GM23338 (cell line): ENCODE measurements around the gene GNGT1. TPM values are rescaled to one million over a fixed set of nuclear protein-coding genes. Genes with fewer than 3 reads are reported as not detected.
A peak's percentile ranks its signal among the peaks of the same experiment; 100 is the strongest.

ENCODE experiments used
- ATAC-seq: fragments of 200-7000 bp; cut with Tn5 transposase; 3 replicates; pipeline ENCODE4 v1.9.1; 2020
- DNase-seq: peaks from one replicate; pipeline ENCODE4 v3.0.0-alpha.2; 2015; ENCODE audit warnings: low spot score
- H2AFZ ChIP-seq: fragments of 200-600 bp; sonication (generic); 2 replicates; pipeline ENCODE4 v1.8.0; 2016; ENCODE audit warnings: antibody characterized with exemption, mild to moderate bottlenecking, moderate library complexity
- H3F3A ChIP-seq: fragments of 200-600 bp; sonication (generic); replicated peaks from 2 replicates; pipeline ENCODE4 v1.8.0; 2017; ENCODE audit warnings: antibody characterized with exemption, mixed run types, low read depth
- H3K27ac ChIP-seq: fragments of 200-600 bp; sonication (generic); 2 replicates; pipeline ENCODE4 v1.6.1; 2016; ENCODE audit warnings: low read depth
- H3K27me3 ChIP-seq: fragments of 200-600 bp; sonication (generic); 2 replicates; pipeline ENCODE4 v1.8.0; 2016; ENCODE audit warnings: mild to moderate bottlenecking, mixed run types, moderate library complexity; ENCODE audit not compliant: insufficient read depth
- H3K36me3 ChIP-seq: fragments of 200-600 bp; sonication (generic); 2 replicates; pipeline ENCODE4 v1.8.0; 2016; ENCODE audit warnings: mild to moderate bottlenecking; ENCODE audit not compliant: insufficient read depth
- H3K4me1 ChIP-seq: fragments of 200-600 bp; sonication (generic); 2 replicates; pipeline ENCODE4 v1.8.0; 2016; ENCODE audit warnings: mild to moderate bottlenecking, moderate library complexity; ENCODE audit not compliant: insufficient read depth
- H3K4me2 ChIP-seq: fragments of 200-600 bp; sonication (generic); 2 replicates; pipeline ENCODE4 v1.7.1; 2017; ENCODE audit warnings: mixed run types
- H3K4me3 ChIP-seq: fragments of 200-600 bp; sonication (generic); 2 replicates; pipeline ENCODE4 v1.6.1; 2016; ENCODE audit warnings: mixed run types
- H3K79me2 ChIP-seq: fragments of 200-600 bp; sonication (generic); replicated peaks from 2 replicates; pipeline ENCODE4 v1.8.0; 2017; ENCODE audit warnings: mild to moderate bottlenecking; ENCODE audit not compliant: insufficient read depth
- H3K9me2 ChIP-seq: fragments of 200-600 bp; sonication (generic); 2 replicates; pipeline ENCODE4 v1.8.0; 2017; ENCODE audit not compliant: insufficient read depth
- H4K20me1 ChIP-seq: fragments of 200-600 bp; sonication (generic); replicated peaks from 2 replicates; pipeline ENCODE4 v1.8.0; 2017; ENCODE audit warnings: mild to moderate bottlenecking; ENCODE audit not compliant: insufficient read depth
- H3K27ac Mint-ChIP-seq: 2 replicates; pipeline ENCODE4 v1.8.0; 2020; ENCODE audit warnings: inconsistent platforms, mild to moderate bottlenecking, moderate library complexity, mixed read lengths
- H3K27me3 Mint-ChIP-seq: 3 replicates; pipeline ENCODE4 v1.8.0; 2022; ENCODE audit warnings: low read depth, mild to moderate bottlenecking, moderate library complexity, mixed read lengths, inconsistent platforms; ENCODE audit not compliant: insufficient read depth, poor library complexity
- H3K36me3 Mint-ChIP-seq: 3 replicates; pipeline ENCODE4 v1.8.0; 2021; ENCODE audit warnings: low read depth, mild to moderate bottlenecking, inconsistent platforms, moderate library complexity, mixed read lengths
- H3K4me1 Mint-ChIP-seq: 3 replicates; pipeline ENCODE4 v1.8.0; 2020; ENCODE audit warnings: mild to moderate bottlenecking, inconsistent platforms, mixed read lengths
- H3K4me3 Mint-ChIP-seq: 3 replicates; pipeline ENCODE4 v1.8.0; 2021; ENCODE audit warnings: moderate library complexity, mild to moderate bottlenecking, inconsistent platforms, mixed read lengths
- H3K9me3 Mint-ChIP-seq: 3 replicates; pipeline ENCODE4 v1.8.0; 2020; ENCODE audit warnings: moderate library complexity, mild to moderate bottlenecking, inconsistent platforms, mixed read lengths
- EZH2 ChIP-seq: fragments of 200-600 bp; sonication (generic); IDR thresholded peaks from one replicate; pipeline ENCODE4 v1.8.0; 2017; ENCODE audit warnings: antibody characterized with exemption, mild to moderate bottlenecking, low read depth; ENCODE audit not compliant: unreplicated experiment
- EZH2phosphoT487 ChIP-seq: fragments of 200-600 bp; sonication (generic); IDR thresholded peaks from one replicate; pipeline ENCODE4 v1.8.1; 2018; ENCODE audit warnings: antibody characterized with exemption; ENCODE audit not compliant: unreplicated experiment
- JUNB ChIP-seq: IDR thresholded peaks from one replicate; pipeline ENCODE4 v1.6.1; 2016; ENCODE audit warnings: antibody characterized with exemption; ENCODE audit not compliant: unreplicated experiment
- NANOG ChIP-seq: IDR thresholded peaks from 2 replicates; pipeline ENCODE4 v1.6.1; 2016; ENCODE audit warnings: antibody characterized with exemption, borderline replicate concordance
- POLR2AphosphoS5 ChIP-seq: IDR thresholded peaks from 2 replicates; pipeline ENCODE4 v1.6.1; 2016; ENCODE audit warnings: antibody characterized with exemption, low read depth
- STAT1 ChIP-seq: IDR thresholded peaks from one replicate; pipeline ENCODE4 v1.6.1; 2016; ENCODE audit warnings: antibody characterized with exemption; ENCODE audit not compliant: unreplicated experiment
- ZNF114 ChIP-seq: fragments of 250-450 bp; sonication (Bioruptor Pico); IDR thresholded peaks from 2 replicates; pipeline ENCODE4 v1.5.0; 2020; ENCODE audit warnings: mild to moderate bottlenecking, moderate library complexity
- ZNF331 ChIP-seq: fragments of 250-450 bp; sonication (Bioruptor Pico); IDR thresholded peaks from 2 replicates; pipeline ENCODE4 v1.5.0; 2020; ENCODE audit warnings: low read depth, mild to moderate bottlenecking, moderate library complexity
- polyA plus RNA-seq: library from polyadenylated mRNA; unstranded; fragments of >200 nt; fragmentation: Nextera tagmentation; extraction: Ambion mirVana; gene quantifications from 2 replicates; pipeline ENCODE4 v1.2.1, GENCODE V29; 2016
- total RNA-seq: library from RNA; depleted of rRNA; stranded (reverse); fragments of >200 nt; shearing (Covaris generic); gene quantifications from 2 replicates; pipeline ENCODE4 v1.2.3, GENCODE V29; 2014
- TF ChIP-seq, protein P1 (sequence below): fragments of 250-450 bp; sonication (Bioruptor Pico); IDR thresholded peaks from 2 replicates; pipeline ENCODE4 v1.5.0; 2020; ENCODE audit warnings: mild to moderate bottlenecking, moderate library complexity

GNGT1 gene
- total and polyA plus RNA-seq, 2 experiments from 2014 or later = 1.6 TPM; not detected in 1

DNA sequence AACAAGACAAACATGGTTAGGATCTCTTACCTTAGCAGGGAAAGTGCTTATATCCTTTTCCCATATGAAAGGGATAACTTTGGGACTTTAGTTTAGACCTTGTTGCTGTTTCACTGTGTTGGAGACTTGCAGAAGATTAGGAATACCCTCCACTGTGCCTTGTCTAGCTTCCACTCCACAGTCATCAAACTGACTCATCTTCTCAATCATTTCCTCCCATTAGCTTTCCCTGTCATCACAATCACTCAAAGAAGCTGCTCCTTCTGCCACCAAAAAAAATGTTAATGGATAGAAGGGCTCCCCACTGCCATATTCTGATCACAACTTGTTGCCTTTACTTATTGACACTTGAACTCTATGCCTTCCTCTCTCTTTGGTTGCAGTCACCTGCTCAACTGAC lies 31.9 kb downstream of the GNGT1 start:
- no peaks in the 10 kb centered on the region for H3K27me3 Mint-ChIP-seq
- TF ChIP-seq POLR2AphosphoS5 = no peak
- no peak for TF ChIP-seq ZNF114 (CRISPR knock-in tag)
- TF ChIP-seq STAT1 = no peak
- TF ChIP-seq EZH2phosphoT487 = no peak
- TF ChIP-seq EZH2 = no peak
- Histone ChIP-seq H3K4me3 (no peak overlapping the region), H3K36me3 (no peaks in the 10 kb centered on the region), H4K20me1 (no peaks in the 10 kb centered on the region), H3F3A (no peaks in the 10 kb centered on the region), H3K9me2 (no peaks in the 10 kb centered on the region; the same call in 1 of the 2 replicates), H3K4me1 (no peaks in the 10 kb centered on the region), H3K4me2 (no peak overlapping the region), H2AFZ (peak overlapping the region; percentile 12; the same call in 1 of the 2 replicates), H3K27me3 (no peaks in the 10 kb centered on the region), H3K79me2 (no peaks in the 10 kb centered on the region), H3K27ac (no peak overlapping the region)
- no peaks in the 10 kb centered on the region; the same call in 2 of the 3 replicates for H3K4me1 Mint-ChIP-seq
- no peak overlapping the region for H3K27ac Mint-ChIP-seq
- H3K36me3 Mint-ChIP-seq = no peaks in the 10 kb centered on the region
- DNase-seq (no peak), ATAC-seq (no peak)
- no peak overlapping the region for H3K4me3 Mint-ChIP-seq
- H3K9me3 Mint-ChIP-seq = no peaks in the 10 kb centered on the region; the same call in 2 of the 3 replicates

DNA sequence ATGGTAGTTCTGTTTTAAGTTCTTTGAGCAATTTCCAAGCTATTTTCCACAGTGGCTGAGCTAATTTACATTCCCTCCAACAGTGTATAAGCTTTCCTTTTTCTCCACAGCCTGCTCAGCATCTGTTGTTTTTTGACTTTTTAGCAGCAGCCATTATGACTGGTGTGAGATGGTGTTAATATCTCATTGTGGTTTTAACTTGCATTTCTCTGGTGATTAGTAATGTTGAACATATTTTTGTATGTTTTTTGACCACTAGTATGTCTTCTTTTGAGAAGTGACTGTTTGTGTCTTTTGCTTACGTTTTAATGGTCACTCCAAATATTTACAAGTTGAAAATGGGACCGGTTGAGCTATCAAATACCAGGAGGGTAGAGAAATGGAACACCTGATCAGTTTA lies 35.6 kb downstream of the GNGT1 start:
- TF ChIP-seq ZNF331 (CRISPR knock-in tag) (no peak), ZNF114 (CRISPR knock-in tag) (no peak), JUNB (no peak), NANOG (no peak)
- TF ChIP-seq, protein P1, sequence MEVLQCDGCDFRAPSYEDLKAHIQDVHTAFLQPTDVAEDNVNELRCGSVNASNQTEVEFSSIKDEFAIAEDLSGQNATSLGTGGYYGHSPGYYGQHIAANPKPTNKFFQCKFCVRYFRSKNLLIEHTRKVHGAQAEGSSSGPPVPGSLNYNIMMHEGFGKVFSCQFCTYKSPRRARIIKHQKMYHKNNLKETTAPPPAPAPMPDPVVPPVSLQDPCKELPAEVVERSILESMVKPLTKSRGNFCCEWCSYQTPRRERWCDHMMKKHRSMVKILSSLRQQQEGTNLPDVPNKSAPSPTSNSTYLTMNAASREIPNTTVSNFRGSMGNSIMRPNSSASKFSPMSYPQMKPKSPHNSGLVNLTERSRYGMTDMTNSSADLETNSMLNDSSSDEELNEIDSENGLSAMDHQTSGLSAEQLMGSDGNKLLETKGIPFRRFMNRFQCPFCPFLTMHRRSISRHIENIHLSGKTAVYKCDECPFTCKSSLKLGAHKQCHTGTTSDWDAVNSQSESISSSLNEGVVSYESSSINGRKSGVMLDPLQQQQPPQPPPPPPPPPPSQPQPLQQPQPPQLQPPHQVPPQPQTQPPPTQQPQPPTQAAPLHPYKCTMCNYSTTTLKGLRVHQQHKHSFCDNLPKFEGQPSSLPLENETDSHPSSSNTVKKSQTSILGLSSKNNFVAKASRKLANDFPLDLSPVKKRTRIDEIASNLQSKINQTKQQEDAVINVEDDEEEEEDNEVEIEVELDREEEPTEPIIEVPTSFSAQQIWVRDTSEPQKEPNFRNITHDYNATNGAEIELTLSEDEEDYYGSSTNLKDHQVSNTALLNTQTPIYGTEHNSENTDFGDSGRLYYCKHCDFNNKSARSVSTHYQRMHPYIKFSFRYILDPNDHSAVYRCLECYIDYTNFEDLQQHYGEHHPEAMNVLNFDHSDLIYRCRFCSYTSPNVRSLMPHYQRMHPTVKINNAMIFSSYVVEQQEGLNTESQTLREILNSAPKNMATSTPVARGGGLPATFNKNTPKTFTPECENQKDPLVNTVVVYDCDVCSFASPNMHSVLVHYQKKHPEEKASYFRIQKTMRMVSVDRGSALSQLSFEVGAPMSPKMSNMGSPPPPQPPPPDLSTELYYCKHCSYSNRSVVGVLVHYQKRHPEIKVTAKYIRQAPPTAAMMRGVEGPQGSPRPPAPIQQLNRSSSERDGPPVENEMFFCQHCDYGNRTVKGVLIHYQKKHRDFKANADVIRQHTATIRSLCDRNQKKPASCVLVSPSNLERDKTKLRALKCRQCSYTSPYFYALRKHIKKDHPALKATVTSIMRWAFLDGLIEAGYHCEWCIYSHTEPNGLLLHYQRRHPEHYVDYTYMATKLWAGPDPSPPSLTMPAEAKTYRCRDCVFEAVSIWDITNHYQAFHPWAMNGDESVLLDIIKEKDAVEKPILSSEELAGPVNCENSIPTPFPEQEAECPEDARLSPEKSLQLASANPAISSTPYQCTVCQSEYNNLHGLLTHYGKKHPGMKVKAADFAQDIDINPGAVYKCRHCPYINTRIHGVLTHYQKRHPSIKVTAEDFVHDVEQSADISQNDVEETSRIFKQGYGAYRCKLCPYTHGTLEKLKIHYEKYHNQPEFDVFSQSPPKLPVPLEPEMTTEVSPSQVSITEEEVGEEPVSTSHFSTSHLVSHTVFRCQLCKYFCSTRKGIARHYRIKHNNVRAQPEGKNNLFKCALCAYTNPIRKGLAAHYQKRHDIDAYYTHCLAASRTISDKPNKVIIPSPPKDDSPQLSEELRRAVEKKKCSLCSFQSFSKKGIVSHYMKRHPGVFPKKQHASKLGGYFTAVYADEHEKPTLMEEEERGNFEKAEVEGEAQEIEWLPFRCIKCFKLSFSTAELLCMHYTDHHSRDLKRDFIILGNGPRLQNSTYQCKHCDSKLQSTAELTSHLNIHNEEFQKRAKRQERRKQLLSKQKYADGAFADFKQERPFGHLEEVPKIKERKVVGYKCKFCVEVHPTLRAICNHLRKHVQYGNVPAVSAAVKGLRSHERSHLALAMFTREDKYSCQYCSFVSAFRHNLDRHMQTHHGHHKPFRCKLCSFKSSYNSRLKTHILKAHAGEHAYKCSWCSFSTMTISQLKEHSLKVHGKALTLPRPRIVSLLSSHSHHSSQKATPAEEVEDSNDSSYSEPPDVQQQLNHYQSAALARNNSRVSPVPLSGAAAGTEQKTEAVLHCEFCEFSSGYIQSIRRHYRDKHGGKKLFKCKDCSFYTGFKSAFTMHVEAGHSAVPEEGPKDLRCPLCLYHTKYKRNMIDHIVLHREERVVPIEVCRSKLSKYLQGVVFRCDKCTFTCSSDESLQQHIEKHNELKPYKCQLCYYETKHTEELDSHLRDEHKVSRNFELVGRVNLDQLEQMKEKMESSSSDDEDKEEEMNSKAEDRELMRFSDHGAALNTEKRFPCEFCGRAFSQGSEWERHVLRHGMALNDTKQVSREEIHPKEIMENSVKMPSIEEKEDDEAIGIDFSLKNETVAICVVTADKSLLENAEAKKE (CRISPR knock-in tag) = no peak
- H3K27ac Mint-ChIP-seq = no peak overlapping the region
- H3K27me3 ChIP-seq = no peaks in the 10 kb centered on the region
- no peaks in the 10 kb centered on the region; the same call in 2 of the 3 replicates for H3K4me1 Mint-ChIP-seq
- no peaks in the 10 kb centered on the region for H3K9me2 ChIP-seq
- no peaks in the 10 kb centered on the region for H4K20me1 ChIP-seq
- no peak overlapping the region for H3K27ac ChIP-seq
- no peaks in the 10 kb centered on the region for H3K36me3 Mint-ChIP-seq
- no peaks in the 10 kb centered on the region for H3F3A ChIP-seq
- no peaks in the 10 kb centered on the region for H3K79me2 ChIP-seq
- no peak overlapping the region for H3K4me3 Mint-ChIP-seq
- H3K36me3 ChIP-seq = no peaks in the 10 kb centered on the region
- ATAC-seq (no peak), DNase-seq (no peak)
- H3K27me3 Mint-ChIP-seq = no peaks in the 10 kb centered on the region
- H3K9me3 Mint-ChIP-seq = no peaks in the 10 kb centered on the region; the same call in 2 of the 3 replicates
- no peaks in the 10 kb centered on the region for H3K4me1 ChIP-seq
- H2AFZ ChIP-seq = no peak overlapping the region
- no peak overlapping the region for H3K4me2 ChIP-seq
- no peak overlapping the region for H3K4me3 ChIP-seq
